NCI-H2196 treated with DMSO at 0.1 percent for 48 hours (cell line): ENCODE measurements around the gene GNAL.
"Not testable (repeated sequence)": the region's sequence is repeated elsewhere in the genome, so short reads cannot be mapped to it uniquely, and the experiment has no call there.

Source experiments
- DNase-seq: peaks from one replicate; lab custom pipeline; 2025; ENCODE audit not compliant: unreplicated experiment; lab: John Stamatoyannopoulos, UW

The GNAL gene

DNA sequence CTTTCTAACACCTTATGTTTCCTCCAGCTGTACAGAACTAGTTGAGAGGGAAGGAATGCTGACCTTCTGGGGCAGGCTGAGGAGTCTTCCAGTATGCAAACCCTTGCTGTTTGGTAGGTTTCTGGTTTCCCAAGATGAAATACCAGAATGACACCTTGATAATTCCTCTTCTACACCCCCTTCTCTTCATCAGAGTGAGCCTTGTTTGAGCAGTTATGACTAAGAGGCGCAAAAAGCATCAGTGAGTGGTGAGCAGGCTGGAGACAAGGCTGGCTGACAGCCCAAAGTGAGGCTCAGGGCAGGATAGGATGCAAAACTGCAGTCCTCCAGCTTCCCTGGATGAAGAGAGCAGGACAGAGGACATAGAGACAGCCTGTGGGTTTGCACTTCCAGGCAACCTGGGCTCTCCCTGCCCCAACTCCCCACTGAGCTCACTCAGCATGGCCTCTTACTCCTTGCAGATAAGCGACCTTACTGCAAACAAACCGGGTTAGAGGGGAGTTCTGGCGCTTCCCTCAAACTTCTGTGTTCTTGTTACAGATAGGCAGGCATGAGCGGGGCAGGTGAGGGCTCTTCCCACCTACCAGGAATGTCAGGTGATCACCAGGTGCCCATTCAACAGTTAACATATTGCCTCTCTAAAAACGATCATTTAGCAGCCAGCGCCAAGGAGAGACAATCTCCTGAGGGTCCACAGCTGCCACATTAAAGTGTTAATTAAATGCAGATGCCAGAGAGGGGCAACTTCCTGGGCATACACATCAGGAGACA lies 213.6 kb downstream of the GNAL start:
- no peak for DNase-seq

DNA sequence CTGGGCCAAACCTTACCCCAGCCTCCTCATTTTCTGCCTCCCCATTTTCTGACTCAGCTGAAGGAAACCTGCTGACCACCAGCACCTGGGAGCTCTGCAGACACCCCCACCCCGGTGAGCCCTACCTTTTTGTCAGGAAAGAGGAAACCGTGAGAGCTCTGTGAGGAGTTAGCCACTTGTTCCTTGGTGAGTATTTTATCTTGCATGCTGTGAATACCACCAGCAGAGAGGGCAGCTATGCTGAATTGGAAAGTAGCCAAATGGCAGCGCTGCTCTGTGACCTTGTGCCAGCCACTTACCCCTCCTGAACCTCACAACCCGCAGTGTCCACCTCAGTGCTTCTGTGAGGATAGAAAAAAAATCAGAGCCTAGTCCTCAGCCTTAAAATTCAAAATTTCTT lies 216.5 kb downstream of the GNAL start:
- no peak for DNase-seq

DNA sequence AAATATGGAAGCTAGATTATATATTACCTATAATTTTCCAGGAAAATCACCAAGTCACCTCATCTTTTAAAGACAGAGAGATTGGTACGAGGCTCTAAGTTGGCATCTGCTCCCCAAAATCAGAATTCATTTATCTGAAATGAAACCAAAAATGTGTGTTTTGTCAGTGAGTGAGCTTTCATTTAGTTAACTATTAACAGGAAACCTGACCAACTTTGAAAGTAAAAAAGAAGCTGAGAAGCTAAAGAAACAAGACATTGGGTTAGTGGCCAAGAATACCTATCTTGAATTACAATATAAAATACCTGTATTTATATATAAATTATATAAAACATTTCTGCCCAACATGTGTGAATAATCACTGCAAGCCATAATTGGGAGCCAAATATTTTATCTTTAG lies 217.1 kb downstream of the GNAL start:
- no peak for DNase-seq

GRCh38 chr18:11906926-11907874 lies 218.1 kb downstream of the GNAL start:
- no peak for DNase-seq

GRCh38 chr18:11908182-11909060 lies 219.4 kb downstream of the GNAL start, which contains the start of gene MPPE1:
Gene MPPE1 (minus strand): TSS chr18:11908317. CDS start chr18:11897264, 11,053 bp downstream.
- DNase-seq = peak; percentile 89

GRCh38 chr18:11909061-11909455 lies 220.0 kb downstream of the GNAL start:
- DNase-seq = no peak

- DNase-seq = peak; percentile 46
Measured at GRCh38 chr18:11909591-11910026, 220.5 kb downstream of the GNAL start.

- DNase-seq = not testable (repeated sequence)
Measured at GRCh38 chr18:11916880-11917279, 227.8 kb downstream of the GNAL start.

- DNase-seq = not testable (repeated sequence)
Measured at GRCh38 chr18:11919522-11919921, 230.5 kb downstream of the GNAL start.

DNA sequence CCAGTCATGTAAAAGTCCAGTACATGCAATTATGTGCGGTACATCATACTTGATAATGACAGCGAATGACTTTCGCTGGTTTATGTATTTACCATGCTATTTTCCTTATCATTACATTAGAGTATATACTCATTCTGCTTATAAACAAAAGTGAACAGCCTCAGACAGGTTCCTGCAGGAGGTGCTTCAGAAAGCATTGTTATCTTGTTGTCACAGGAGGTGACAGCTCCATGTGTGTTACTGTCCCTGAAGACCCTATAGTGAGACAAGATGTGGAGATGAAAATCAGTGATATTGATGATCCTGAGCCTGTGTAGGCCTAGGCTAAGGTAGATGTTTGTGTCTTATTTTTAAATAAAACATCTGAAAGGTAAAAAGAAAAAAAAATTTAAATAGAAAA lies 234.4 kb downstream of the GNAL start:
- DNase-seq = no peak

DNA sequence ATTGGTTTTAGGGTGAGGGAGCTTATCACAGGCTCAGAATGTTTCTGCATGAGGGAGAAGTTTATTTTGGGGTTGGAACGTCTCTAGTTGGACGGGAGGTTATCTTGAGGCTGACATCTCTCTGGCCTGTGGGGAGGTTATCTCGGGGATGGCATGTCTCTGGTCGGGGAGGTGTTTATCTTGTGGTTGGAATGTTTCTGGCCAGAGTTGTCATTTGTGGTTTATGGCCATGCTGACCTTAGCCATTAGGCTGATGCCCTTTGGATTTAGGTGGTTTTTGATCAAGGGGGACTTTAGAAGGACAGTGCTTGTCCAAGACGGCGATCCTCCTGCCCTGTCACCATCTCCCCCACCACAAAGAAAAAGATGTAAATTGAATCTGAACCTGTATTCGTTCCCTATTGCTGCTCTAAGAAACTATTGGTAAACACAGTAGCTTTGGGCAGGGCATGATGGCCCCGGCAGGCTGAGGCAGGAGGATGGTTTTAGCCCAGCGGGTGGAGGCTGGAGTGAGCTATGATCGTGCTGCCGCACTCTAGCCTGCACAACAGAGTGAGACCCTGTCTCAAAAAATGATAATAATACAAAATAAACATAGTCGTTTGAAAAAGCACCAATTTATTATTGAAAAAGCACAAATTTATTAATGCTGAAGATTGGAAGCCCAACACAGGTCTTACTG lies 236.9 kb downstream of the GNAL start:
- no peak for DNase-seq

DNA sequence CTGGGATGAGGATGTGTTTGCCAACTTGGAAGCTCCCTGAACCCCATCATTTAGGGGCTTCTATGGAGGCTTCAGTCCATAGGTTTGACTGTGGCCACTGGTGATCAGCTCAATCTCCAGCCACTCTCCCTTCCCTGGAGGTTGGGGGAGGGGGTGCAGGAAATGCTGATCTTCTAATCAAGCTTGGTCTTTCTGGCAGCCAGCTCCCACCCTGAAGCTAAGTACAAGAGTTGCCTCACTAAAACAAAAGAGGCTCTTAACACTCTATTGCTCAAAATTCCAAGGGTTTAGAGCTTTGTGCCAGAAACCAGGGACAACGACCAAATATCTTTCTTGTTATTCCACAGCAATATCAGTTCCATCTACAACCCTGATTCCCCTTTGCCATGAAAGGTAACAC lies 238.4 kb downstream of the GNAL start:
- no peak for DNase-seq

GRCh38 chr18:11932393-11932792 lies 243.3 kb downstream of the GNAL start:
- no peak for DNase-seq
